GM15510 (cell line): Measurements from ENCODE around the gene SHB.

Source experiments
- POLR2A ChIP-seq: IDR thresholded peaks from 3 replicates; pipeline ENCODE4 v1.6.1; 2011; ENCODE audit warnings: borderline replicate concordance; ENCODE audit not compliant: insufficient read length; ENCODE audit errors: extremely low read depth

Gene SHB

DNA sequence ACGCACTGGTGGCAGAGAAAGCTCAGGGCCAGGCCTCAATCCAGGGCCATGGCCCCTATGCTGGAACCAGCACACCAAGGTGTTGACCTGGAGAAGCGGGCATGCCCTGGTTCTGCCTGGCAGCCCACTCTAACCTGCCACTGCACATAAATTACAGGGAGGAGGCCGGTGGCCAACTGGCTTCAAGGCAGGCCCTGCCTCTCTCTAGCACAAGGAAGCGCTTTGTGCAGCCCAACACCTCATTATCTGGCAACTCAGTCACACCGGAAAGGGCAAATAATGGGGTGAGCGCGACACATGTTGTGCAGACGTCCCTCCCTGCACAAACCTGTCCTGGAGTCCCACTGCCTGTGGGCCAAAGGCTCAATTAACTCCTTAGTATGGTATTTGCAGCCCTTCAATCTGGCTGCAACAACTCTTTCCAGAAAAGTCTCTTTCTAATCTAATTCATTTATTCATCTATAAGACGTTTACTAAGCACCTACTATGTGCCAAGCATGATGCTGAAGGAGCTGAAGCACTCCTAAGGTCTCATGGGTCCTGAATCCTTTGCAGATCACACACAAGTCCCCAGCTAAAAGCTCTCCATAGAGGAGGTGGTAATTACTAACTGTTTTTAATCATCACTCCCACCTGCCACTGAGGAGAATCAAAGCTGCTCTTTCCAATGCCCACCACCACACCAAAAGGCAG, 24.9 kb downstream of the SHB start:
- no peak for TF ChIP-seq POLR2A

DNA sequence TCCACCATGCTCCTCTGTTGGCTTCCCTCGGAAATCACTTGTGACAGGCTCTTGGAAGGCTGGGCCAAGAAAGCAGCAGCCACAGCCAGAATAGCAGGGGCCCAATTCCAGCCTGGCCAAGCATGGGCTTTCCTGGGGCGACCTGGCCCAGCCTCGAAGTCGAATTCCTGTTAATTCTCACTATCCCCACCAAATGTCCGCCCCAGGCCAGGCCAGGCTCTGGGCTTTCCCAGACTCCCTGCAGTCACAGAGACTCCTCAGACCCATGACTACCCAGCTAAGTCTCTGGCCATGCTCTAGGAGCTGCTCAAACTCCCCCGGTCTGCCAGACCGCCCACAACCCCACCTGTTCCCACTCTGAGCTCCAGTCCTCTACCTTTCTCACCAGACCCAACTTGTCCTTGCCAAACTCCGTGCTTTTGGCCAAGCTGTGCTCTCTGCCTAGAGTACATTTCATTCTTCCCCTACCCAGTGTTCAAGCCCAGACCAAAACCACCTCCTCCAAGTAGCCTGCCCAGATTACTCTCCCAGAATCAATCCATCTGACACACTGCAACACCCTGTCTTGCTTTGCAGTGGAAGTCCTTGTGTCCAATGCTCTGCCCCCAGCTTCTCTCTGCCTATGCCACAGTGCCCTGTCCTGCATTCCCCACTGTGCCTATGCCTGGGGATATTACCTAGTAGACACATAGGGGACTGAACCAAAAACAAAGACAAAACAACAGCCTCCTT, 26.2 kb downstream of the SHB start:
- TF ChIP-seq POLR2A, result no peak

DNA sequence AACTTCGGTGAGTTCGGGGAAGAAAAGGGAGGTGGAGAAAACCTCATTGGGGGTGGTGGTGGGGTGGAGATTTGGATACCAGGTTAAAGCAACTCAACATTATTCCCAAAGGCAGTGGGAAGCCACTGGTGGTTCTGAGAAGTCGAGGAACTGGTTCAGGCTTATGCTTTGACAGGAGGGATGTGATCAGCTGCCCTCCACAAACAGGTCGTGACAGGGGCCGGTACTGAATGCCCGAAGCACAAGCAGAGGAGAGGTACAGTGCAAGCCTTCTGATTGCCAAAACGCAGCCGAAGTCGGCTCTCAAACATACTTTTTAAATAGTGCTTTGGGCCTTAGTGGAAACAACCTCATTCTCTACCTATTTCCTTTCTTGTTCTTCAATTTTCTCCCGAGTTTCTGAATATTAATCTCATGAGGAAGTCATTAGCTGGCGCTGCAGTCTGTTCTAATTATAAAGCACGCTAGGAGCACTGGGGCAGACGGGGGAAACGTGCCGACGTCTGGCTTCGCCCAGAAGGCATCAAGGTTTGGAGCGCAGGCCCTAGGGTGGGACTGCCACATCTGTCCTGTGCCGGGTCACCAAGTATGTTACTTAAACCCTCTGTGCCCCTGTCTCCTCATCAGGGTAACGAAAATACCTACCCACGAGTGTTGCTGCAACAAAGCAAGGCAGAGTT, 27.3 kb downstream of the SHB start:
- TF ChIP-seq POLR2A, result no peak

DNA sequence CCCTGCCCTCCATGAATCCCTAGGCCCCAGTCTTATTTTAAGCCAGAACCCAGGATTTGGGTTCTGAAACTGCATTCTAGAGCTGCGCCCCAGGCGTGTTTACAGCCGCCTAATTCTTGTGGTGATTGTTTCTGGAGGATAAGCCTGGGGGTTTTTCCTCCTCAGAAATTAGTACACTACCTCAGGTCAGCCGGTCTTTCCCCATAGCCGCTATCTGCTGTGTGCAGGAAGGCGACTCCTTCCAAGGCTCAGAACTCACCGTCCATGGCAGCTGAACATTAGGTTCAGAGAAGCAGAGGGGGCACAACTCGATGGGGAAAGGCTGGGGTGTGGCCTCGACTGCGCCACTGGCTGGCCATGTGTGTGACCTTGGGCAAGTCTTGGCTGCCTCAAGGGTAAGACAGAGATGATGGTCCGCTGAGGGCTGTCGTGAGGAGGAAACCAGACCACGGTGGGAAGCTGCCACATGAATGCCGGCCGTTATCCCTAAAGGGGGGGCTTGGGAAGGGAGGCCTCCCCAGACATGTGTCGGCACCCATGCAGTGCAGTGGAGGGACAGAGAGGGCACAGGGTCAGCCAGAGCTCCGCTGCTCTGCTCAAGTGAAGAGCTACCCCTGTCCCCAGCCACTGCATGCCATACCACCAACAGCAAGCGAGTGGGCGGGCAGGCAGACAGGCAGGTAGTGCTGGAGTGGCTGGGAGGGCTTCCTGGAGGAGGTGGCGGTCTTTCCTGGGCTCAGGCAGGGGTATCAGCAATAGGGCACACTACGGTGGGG, 28.9 kb downstream of the SHB start:
- TF ChIP-seq POLR2A, result no peak

- TF ChIP-seq POLR2A, result no peak
These were observed 29.7 kb downstream of the SHB start for GRCh38 chr9:38039090-38039906.

DNA sequence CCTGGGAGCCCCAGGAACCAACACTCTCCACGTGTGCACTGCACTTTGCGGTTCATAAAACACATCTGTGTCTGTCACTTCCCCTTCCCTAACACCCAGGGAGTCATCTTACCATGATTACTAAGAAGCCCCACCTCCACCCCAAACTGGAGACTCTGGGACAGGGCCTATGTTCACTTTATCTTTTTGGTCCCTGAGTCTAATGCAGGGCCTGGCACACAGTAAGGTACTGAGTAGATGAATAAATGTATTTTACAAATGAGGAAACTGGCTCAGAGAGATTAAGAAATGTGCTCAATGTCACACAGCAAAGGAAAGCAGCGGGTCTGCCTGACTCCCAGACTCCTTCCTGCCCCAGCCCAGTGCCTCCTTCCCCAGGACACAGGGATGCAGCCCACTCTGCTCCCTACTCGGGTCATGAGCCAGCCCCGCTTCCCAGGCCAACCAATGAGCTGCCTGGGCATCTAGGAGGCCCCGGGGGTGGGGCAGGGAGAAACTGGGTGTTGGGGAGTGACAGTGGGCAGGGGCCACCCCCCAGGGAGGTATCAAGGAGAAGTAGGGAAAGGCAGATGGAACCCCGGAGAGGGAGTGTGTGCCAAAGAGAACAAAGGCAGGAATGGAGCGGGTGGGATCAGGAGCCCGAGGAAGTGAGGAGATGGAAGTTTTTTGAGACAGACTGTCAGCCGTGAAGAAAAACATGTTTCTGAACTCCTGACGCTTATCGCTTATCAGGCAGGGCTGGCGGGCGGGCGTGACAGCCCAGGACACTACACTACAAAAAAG, 30.5 kb downstream of the SHB start:
- TF ChIP-seq POLR2A, result no peak

DNA sequence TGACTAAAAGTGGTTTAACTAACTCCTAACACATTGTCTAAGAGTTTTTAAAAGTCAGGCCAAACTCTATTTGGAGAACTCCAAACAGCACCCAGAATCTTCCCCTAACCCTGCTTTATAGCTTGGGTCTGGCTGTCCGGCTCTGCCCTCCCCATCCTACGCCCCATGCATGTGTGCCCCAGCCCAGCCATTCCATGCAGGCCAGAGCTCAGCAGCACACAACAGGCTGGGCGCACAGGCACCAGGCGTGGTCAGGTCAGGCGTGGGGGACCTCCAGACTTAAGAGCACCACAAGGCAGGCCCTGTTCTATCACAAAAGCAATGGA, 31.1 kb downstream of the SHB start:
- TF ChIP-seq POLR2A, result no peak

DNA sequence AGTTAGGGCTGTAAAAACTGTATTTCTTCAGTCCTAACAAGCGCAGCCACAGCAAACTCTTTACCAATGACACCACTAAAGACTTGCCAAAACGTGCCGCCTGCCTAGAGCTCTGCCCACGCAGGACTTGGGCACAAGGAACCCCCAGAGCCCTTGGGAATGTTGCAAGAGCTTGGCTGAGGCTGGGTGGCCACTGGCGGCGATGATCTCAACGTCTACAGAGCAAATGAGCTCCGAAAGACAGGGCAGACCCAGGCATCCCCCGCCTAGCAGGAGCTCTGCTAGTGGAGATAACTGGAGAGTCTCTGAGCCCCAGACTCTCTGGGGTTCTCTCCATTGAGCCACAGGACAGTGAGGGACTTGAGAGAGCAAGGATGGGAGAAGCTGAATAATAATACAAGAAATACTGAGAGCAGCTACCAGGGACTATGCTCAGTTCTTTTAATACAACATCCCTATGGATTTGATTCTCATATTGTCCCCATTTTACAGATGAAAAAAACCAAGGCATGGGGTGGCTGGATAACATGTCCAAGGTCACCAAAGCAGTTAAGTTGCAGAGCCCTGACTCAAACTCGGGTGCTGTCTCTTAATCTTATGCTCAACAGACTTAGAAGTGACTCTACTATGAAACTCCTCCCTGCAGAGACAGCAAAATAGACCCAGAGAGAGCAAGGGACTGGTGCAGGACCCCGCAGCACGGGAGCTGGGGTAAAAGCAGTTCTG, 32.5 kb downstream of the SHB start:
- TF ChIP-seq POLR2A, result no peak

- TF ChIP-seq POLR2A, result no peak
These were observed 33.2 kb downstream of the SHB start for GRCh38 chr9:38035873-38036272.

- TF ChIP-seq POLR2A, result no peak
These were observed 35.1 kb downstream of the SHB start for GRCh38 chr9:38033941-38034340.

GRCh38 chr9:38032266-38033110, 36.5 kb downstream of the SHB start:
- no peak for TF ChIP-seq POLR2A

GRCh38 chr9:38031594-38031993, 37.4 kb downstream of the SHB start:
- no peak for TF ChIP-seq POLR2A
